Measurements from ENCODE around the gene DDX6. TPM values are rescaled to one million over a fixed set of nuclear protein-coding genes. Genes with fewer than 3 reads are reported as not detected.
A peak's percentile ranks its signal among the peaks of the same experiment; 100 is the strongest.

The DDX6 gene
- total and polyA plus RNA-seq, 9 of the 15 experiments (the other 6 are each of a cell fraction or from before 2014, with no cell fraction given) = 10.0 to 102 (median 58.2) TPM

- TF ChIP-seq REST (IDR thresholded peaks at IDR 0.05; ENCODE audit: borderline replicate concordance) (no peak; the same call in 1 of the 2 replicates), REST (CRISPR knock-in tag; IDR thresholded peaks at IDR 0.05; ENCODE audit: low read depth) (no peak), PKNOX1 (IDR thresholded peaks at IDR 0.05) (peak; percentile 86), ZNF318 (IDR thresholded peaks at IDR 0.05; ENCODE audit: borderline replicate concordance in 1 of 2, low read depth in 1 of 2) (peak in 1 of 2 experiments; percentile 42; a peak in 2 of 4 replicates), ZEB2 (IDR thresholded peaks at IDR 0.05) (0 out of 2 replicates have a peak, but pooled peaks have one; percentile 5), ZNF668 (CRISPR knock-in tag; IDR thresholded peaks at IDR 0.05) (no peak), TOE1 (IDR thresholded peaks at IDR 0.05; ENCODE audit: borderline replicate concordance) (no peak), TOE1 (CRISPR knock-in tag; IDR thresholded peaks at IDR 0.05; ENCODE audit: borderline replicate concordance, low read depth) (no peak), ZNF778 (CRISPR knock-in tag; IDR thresholded peaks at IDR 0.05) (no peak)
Observed at GRCh38 chr11:118789501-118790356, 1.2 kb downstream of the DDX6 start (continued).

All from K562 (cell line).